B cell (primary cell): Measurements from ENCODE around the gene PLEKHM3. TPM values are rescaled to one million over a fixed set of nuclear protein-coding genes. Genes with fewer than 3 reads are reported as not detected.

Experiments used
- ATAC-seq: fragments of 200-7000 bp; cut with Tn5 transposase; one replicate; pipeline ENCODE4 v1.10.0; 2021; ENCODE audit warnings: low read depth, mild to moderate bottlenecking, moderate number of reproducible peaks, moderate library complexity
- CTCF ChIA-PET: fragments of 350-600 bp; sonication (Branson Sonifier 250); formaldehyde crosslinking; loops from one replicate; lab custom pipeline; 2021; ENCODE audit warnings: antibody characterized with exemption, inconsistent platforms; lab: Charles Lee
- POLR2A ChIA-PET: fragments of 350-600 bp; sonication (Branson Sonifier 250); formaldehyde crosslinking; loops from one replicate; lab custom pipeline; 2021; ENCODE audit warnings: antibody characterized with exemption; lab: Charles Lee
- DNase-seq: peaks from one replicate; pipeline ENCODE4 v3.0.0; 2013
- H2AFZ ChIP-seq: 2 replicates; pipeline ENCODE4 v1.6.1; 2012; ENCODE audit warnings: mild to moderate bottlenecking, low read depth, low read length; ENCODE audit not compliant: insufficient read depth, poor library complexity, severe bottlenecking
- H3K27ac ChIP-seq, 2 donors: 1 replicate in 1 of 2; 2 replicates in 1 of 2; pipeline ENCODE4 v1.5.1; 2012 to 2013; ENCODE audit warnings: low read length in 2 of 2, mild to moderate bottlenecking in 2 of 2, moderate library complexity in 1 of 2
- H3K27me3 ChIP-seq, 4 experiments: fragments of 200-600 bp in 1 of 4; sonication (generic) in 1 of 4; replicated peaks in 1 of 4; 1 replicate in 2 of 4; 2 replicates in 2 of 4; pipeline versions ENCODE4 v1.6.1 to v1.7.0; 2013 to 2016; ENCODE audit warnings: low read length in 3 of 4, mild to moderate bottlenecking in 2 of 4, mixed read lengths in 1 of 4, moderate library complexity in 1 of 4; ENCODE audit not compliant: insufficient read depth in 4 of 4, control insufficient read depth in 3 of 4; ENCODE audit errors: control extremely low read depth in 1 of 4
- H3K36me3 ChIP-seq, 2 experiments: replicated peaks in 1 of 2; 1 replicate in 1 of 2; 2 replicates in 1 of 2; pipeline versions ENCODE4 v1.6.1 to v1.7.1; 2013; ENCODE audit warnings: low read length in 1 of 2; ENCODE audit not compliant: insufficient read depth in 2 of 2, control insufficient read depth in 1 of 2; ENCODE audit errors: control extremely low read depth in 1 of 2, extremely low read depth in 1 of 2
- H3K4me1 ChIP-seq, 2 donors: fragments of 200-600 bp in 1 of 2; sonication (generic) in 1 of 2; 1 replicate in 1 of 2; 2 replicates in 1 of 2; pipeline versions ENCODE4 v1.5.1 to v1.6.1; 2013 to 2017; ENCODE audit warnings: low read length in 2 of 2; ENCODE audit not compliant: control insufficient read depth in 2 of 2, insufficient read depth in 2 of 2
- H3K4me2 ChIP-seq: replicated peaks from 2 replicates; pipeline ENCODE3; 2012; ENCODE audit warnings: mild to moderate bottlenecking, low read depth, low read length; ENCODE audit not compliant: poor library complexity, severe bottlenecking
- H3K4me3 ChIP-seq, 5 experiments: fragments of 200-600 bp in 1 of 5; sonication (generic) in 1 of 5; 1 replicate in 3 of 5; 2 replicates in 2 of 5; pipeline versions ENCODE4 v1.5.1 to v1.7.0; 2011 to 2016; ENCODE audit warnings: low read length in 4 of 5, mild to moderate bottlenecking in 4 of 5, low read depth in 2 of 5, control low read depth in 1 of 5, moderate library complexity in 1 of 5; ENCODE audit not compliant: insufficient read depth in 1 of 5; ENCODE audit errors: control extremely low read depth in 1 of 5, extremely low read depth in 1 of 5
- H3K79me2 ChIP-seq: fragments of 200-600 bp; sonication (generic); one replicate; pipeline ENCODE4 v1.6.0; 2016; ENCODE audit warnings: low read length; ENCODE audit not compliant: control insufficient read depth, insufficient read depth
- H3K9ac ChIP-seq: fragments of 200-600 bp; sonication (generic); 2 replicates; pipeline ENCODE4 v1.6.1; 2017; ENCODE audit warnings: mild to moderate bottlenecking, low read length, moderate library complexity
- H3K9me3 ChIP-seq, 3 donors: one replicate each; pipeline versions ENCODE4 v1.6.1 to v1.7.1; 2013; ENCODE audit warnings: low read length in 2 of 3; ENCODE audit not compliant: control insufficient read depth in 2 of 3, insufficient read depth in 1 of 3; ENCODE audit errors: control extremely low read depth in 1 of 3
- H4K20me1 ChIP-seq: 2 replicates; pipeline ENCODE4 v1.6.0; 2012; ENCODE audit warnings: mild to moderate bottlenecking, low read length; ENCODE audit not compliant: insufficient read depth, control insufficient read depth, poor library complexity, severe bottlenecking
- H3K27ac Mint-ChIP-seq: one replicate; pipeline ENCODE4 v1.8.0; 2021; ENCODE audit warnings: mixed read lengths
- H3K27me3 Mint-ChIP-seq: one replicate; pipeline ENCODE4 v1.8.0; 2021; ENCODE audit warnings: mixed read lengths
- H3K4me1 Mint-ChIP-seq: one replicate; pipeline ENCODE4 v1.8.0; 2021; ENCODE audit warnings: mixed read lengths
- H3K4me3 Mint-ChIP-seq: one replicate; pipeline ENCODE4 v1.8.0; 2021; ENCODE audit warnings: mixed read lengths
- H3K9me3 Mint-ChIP-seq: one replicate; pipeline ENCODE4 v1.8.0; 2022; ENCODE audit warnings: mixed read lengths; ENCODE audit not compliant: insufficient read depth
- EZH2 ChIP-seq: IDR thresholded peaks from 2 replicates; pipeline ENCODE4 v1.6.1; 2012; ENCODE audit warnings: borderline replicate concordance, low read depth, mild to moderate bottlenecking, moderate library complexity, low read length; ENCODE audit not compliant: insufficient read depth, poor library complexity, severe bottlenecking
- WGBS: methylation state at CpG from one replicate; pipeline ENCODE4 v1.1.5; 2013; ENCODE audit warnings: missing lambda C conversion rate; ENCODE audit not compliant: insufficient coverage; 5-methylcytosine and 5-hydroxymethylcytosine counted together
- intact Hi-C: fragments of 100-400 bp; cut with micrococcal nuclease; formaldehyde crosslinking; loops from one replicate; pipeline ENCODE4 v1.10.0; 2022
- polyA plus RNA-seq: library from polyadenylated mRNA; depleted of rRNA; stranded (reverse); fragments of >200 nt; gene quantifications from 2 replicates; pipeline ENCODE4 v1.2.3, GENCODE V29; 2012
- total RNA-seq, 2 donors: library from RNA; stranded (reverse); fragments of 120-200 nt in 1 of 2; gene quantifications; 1 replicate in 1 of 2; 2 replicates in 1 of 2; pipeline versions ENCODE4 v1.2.3 to v1.2.4, GENCODE V29; 2013 to 2022
- TF ChIP-seq, protein P1 (sequence below): fragments of 200-600 bp; IDR thresholded peaks from one replicate; pipeline ENCODE4 v1.8.0; 2022; ENCODE audit warnings: antibody characterized with exemption, mild to moderate bottlenecking

Gene PLEKHM3
- total and polyA plus RNA-seq, 2 donors (not counting 1 experiment from before 2014, with no cell fraction given), result 4.0 to 17.7 TPM

GRCh38 chr2:207782238-207783030 lies 242.9 kb downstream of the PLEKHM3 start:
- no peak overlapping the region for H2AFZ ChIP-seq
- no peaks in the 10 kb centered on the region for H4K20me1 ChIP-seq
- H3K27me3 ChIP-seq, result peaks cover 0 to 3% (median 0%) of the 10 kb centered on the region in 4 experiments
- H3K27me3 Mint-ChIP-seq, result peaks cover 12% of the 10 kb centered on the region
- TF ChIP-seq, protein P1, sequence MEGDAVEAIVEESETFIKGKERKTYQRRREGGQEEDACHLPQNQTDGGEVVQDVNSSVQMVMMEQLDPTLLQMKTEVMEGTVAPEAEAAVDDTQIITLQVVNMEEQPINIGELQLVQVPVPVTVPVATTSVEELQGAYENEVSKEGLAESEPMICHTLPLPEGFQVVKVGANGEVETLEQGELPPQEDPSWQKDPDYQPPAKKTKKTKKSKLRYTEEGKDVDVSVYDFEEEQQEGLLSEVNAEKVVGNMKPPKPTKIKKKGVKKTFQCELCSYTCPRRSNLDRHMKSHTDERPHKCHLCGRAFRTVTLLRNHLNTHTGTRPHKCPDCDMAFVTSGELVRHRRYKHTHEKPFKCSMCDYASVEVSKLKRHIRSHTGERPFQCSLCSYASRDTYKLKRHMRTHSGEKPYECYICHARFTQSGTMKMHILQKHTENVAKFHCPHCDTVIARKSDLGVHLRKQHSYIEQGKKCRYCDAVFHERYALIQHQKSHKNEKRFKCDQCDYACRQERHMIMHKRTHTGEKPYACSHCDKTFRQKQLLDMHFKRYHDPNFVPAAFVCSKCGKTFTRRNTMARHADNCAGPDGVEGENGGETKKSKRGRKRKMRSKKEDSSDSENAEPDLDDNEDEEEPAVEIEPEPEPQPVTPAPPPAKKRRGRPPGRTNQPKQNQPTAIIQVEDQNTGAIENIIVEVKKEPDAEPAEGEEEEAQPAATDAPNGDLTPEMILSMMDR, result no peak
- no peak for TF ChIP-seq EZH2
- no peaks in the 10 kb centered on the region for H3K36me3 ChIP-seq
- no peaks in the 10 kb centered on the region for H3K79me2 ChIP-seq
- no peak overlapping the region for H3K9ac ChIP-seq
- CTCF ChIA-PET, result no interaction called here
- no peak overlapping the region for H3K4me3 ChIP-seq
- H3K4me2 ChIP-seq, result no peak overlapping the region
- H3K9me3 Mint-ChIP-seq, result no peaks in the 10 kb centered on the region
- no peak overlapping the region for H3K27ac ChIP-seq
- no peaks in the 10 kb centered on the region for H3K4me1 ChIP-seq
- no peak overlapping the region for H3K4me3 Mint-ChIP-seq
- H3K9me3 ChIP-seq, result no peaks in the 10 kb centered on the region
- no peak overlapping the region for H3K27ac Mint-ChIP-seq
- intact Hi-C loops, result no loop called here
- WGBS, result 97% methylated on average over 7 of the region's 10 CpGs
- DNase-seq, result no peak
- no peaks in the 10 kb centered on the region for H3K4me1 Mint-ChIP-seq
- no peak for ATAC-seq
- POLR2A ChIA-PET, result no interaction called here

DNA sequence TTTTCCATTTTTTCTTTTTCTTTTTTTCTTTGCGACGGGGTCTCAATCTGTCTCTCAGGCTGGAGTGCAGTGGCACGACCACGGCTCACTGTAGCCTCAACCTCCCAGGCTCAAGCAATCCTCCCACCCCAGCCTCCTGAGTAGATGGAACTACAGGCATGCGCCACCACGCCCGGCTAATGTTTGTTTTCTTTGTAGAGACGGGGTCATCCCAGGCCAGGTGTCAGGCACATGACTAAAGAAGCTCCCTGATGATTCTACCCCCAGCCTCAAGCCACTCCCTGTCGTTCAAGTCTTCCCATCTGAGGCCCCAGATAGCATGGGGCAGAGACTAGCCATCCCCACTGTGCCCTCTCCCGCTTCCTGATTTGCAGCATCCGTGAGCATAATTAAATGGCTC lies 245.8 kb downstream of the PLEKHM3 start:
- no peak overlapping the region for H3K4me3 ChIP-seq
- H3K9ac ChIP-seq, result no peak overlapping the region
- no peaks in the 10 kb centered on the region for H3K36me3 ChIP-seq
- no peaks in the 10 kb centered on the region for H3K4me1 ChIP-seq
- H2AFZ ChIP-seq, result no peak overlapping the region
- H3K4me2 ChIP-seq, result no peak overlapping the region
- Mint-ChIP-seq H3K4me1 (no peaks in the 10 kb centered on the region), H3K9me3 (no peaks in the 10 kb centered on the region), H3K27me3 (peaks cover 5% of the 10 kb centered on the region), H3K4me3 (no peak overlapping the region), H3K27ac (no peak overlapping the region)
- ChIA-PET CTCF (interaction anchor here (0.7 kb wide), 1 partner anchor 1050 kb away, joined by 3 read pairs; no protein-coding TSS in a partner anchor), POLR2A (no interaction called here)
- no peak overlapping the region for H3K27ac ChIP-seq
- H3K9me3 ChIP-seq, result no peaks in the 10 kb centered on the region
- WGBS, result 72% methylated on average over 5 of the region's 11 CpGs
- intact Hi-C loops, result no loop called here
- no peaks in the 10 kb centered on the region for H4K20me1 ChIP-seq
- no peak for TF ChIP-seq EZH2
- TF ChIP-seq, protein P1, result no peak
- peaks cover 0 to 3% (median 0%) of the 10 kb centered on the region in 4 experiments for H3K27me3 ChIP-seq
- DNase-seq (no peak), ATAC-seq (no peak)
- H3K79me2 ChIP-seq, result no peaks in the 10 kb centered on the region
